Measurements from ENCODE around the gene GOLGA6L9.
"Not testable (repeated sequence)": the region's sequence is repeated elsewhere in the genome, so short reads cannot be mapped to it uniquely, and the experiment has no call there.

GOLGA6L9 gene

GRCh38 chr15:82429693-82430092 is at the start of gene GOLGA6L9:
Gene GOLGA6L9 (plus strand): TSS chr15:82429816. CDS start chr15:82430080, 264 bp downstream.
- in situ Hi-C loops (cut with HindIII; ENCODE audit: low sequenced_read_pairs), result not testable (repeated sequence)

GRCh38 chr15:82381330-82381955 is 48.2 kb upstream of the GOLGA6L9 start:
- in situ Hi-C loops (cut with HindIII; ENCODE audit: low sequenced_read_pairs), result not testable (repeated sequence)

GRCh38 chr15:82387209-82387608 is 42.4 kb upstream of the GOLGA6L9 start:
- in situ Hi-C loops (cut with HindIII; ENCODE audit: low sequenced_read_pairs), result not testable (repeated sequence)

GRCh38 chr15:82390152-82390551 is 39.5 kb upstream of the GOLGA6L9 start:
- in situ Hi-C loops (cut with HindIII; ENCODE audit: low sequenced_read_pairs), result not testable (repeated sequence)

- in situ Hi-C loops (cut with HindIII; ENCODE audit: low sequenced_read_pairs), result not testable (repeated sequence)
These were observed 37.5 kb upstream of the GOLGA6L9 start for GRCh38 chr15:82392077-82392476.

- in situ Hi-C loops (cut with HindIII; ENCODE audit: low sequenced_read_pairs), result no loop called here
These were observed 35.9 kb upstream of the GOLGA6L9 start for GRCh38 chr15:82393671-82394070.

GRCh38 chr15:82395788-82396187 is 33.8 kb upstream of the GOLGA6L9 start:
- in situ Hi-C loops (cut with HindIII; ENCODE audit: low sequenced_read_pairs), result not testable (repeated sequence)

GRCh38 chr15:82397817-82398216 is 31.8 kb upstream of the GOLGA6L9 start:
- in situ Hi-C loops (cut with HindIII; ENCODE audit: low sequenced_read_pairs), result no loop called here

GRCh38 chr15:82398785-82399184 is 30.8 kb upstream of the GOLGA6L9 start:
- in situ Hi-C loops (cut with HindIII; ENCODE audit: low sequenced_read_pairs), result no loop called here

- in situ Hi-C loops (cut with HindIII; ENCODE audit: low sequenced_read_pairs), result not testable (repeated sequence)
These were observed 30.1 kb upstream of the GOLGA6L9 start for GRCh38 chr15:82399366-82400103.

GRCh38 chr15:82401918-82402317 is 27.7 kb upstream of the GOLGA6L9 start:
- in situ Hi-C loops (cut with HindIII; ENCODE audit: low sequenced_read_pairs), result not testable (repeated sequence)

GRCh38 chr15:82402341-82402740 is 27.3 kb upstream of the GOLGA6L9 start:
- in situ Hi-C loops (cut with HindIII; ENCODE audit: low sequenced_read_pairs), result not testable (repeated sequence)

GRCh38 chr15:82406211-82406610 is 23.4 kb upstream of the GOLGA6L9 start:
- in situ Hi-C loops (cut with HindIII; ENCODE audit: low sequenced_read_pairs), result not testable (repeated sequence)

GRCh38 chr15:82410306-82410705 is 19.3 kb upstream of the GOLGA6L9 start:
- in situ Hi-C loops (cut with HindIII; ENCODE audit: low sequenced_read_pairs), result not testable (repeated sequence)

GRCh38 chr15:82411595-82411994 is 18.0 kb upstream of the GOLGA6L9 start:
- in situ Hi-C loops (cut with HindIII; ENCODE audit: low sequenced_read_pairs), result not testable (repeated sequence)

GRCh38 chr15:82414525-82415191 is 15.0 kb upstream of the GOLGA6L9 start:
- in situ Hi-C loops (cut with HindIII; ENCODE audit: low sequenced_read_pairs), result not testable (repeated sequence)

- in situ Hi-C loops (cut with HindIII; ENCODE audit: low sequenced_read_pairs), result not testable (repeated sequence)
These were observed 9.1 kb upstream of the GOLGA6L9 start for GRCh38 chr15:82420516-82420915.

GRCh38 chr15:82420966-82421365 is 8.7 kb upstream of the GOLGA6L9 start:
- in situ Hi-C loops (cut with HindIII; ENCODE audit: low sequenced_read_pairs), result not testable (repeated sequence)

GRCh38 chr15:82427117-82427516 is 2.5 kb upstream of the GOLGA6L9 start:
- in situ Hi-C loops (cut with HindIII; ENCODE audit: low sequenced_read_pairs), result not testable (repeated sequence)

- in situ Hi-C loops (cut with HindIII; ENCODE audit: low sequenced_read_pairs), result not testable (repeated sequence)
These were observed 15.8 kb downstream of the GOLGA6L9 start for GRCh38 chr15:82445420-82445819.

GRCh38 chr15:82457336-82457735 is 27.7 kb downstream of the GOLGA6L9 start:
- in situ Hi-C loops (cut with HindIII; ENCODE audit: low sequenced_read_pairs), result not testable (repeated sequence)

- in situ Hi-C loops (cut with HindIII; ENCODE audit: low sequenced_read_pairs), result not testable (repeated sequence)
These were observed 36.0 kb downstream of the GOLGA6L9 start for GRCh38 chr15:82465629-82466028.
